Stimulated activated CD8-positive, alpha-beta memory T cell treated with anti-CD3 and anti-CD28 coated beads, Interleukin-12 subunit alpha, Interleukin-12 subunit beta, amount 100 ng/mL, for 1 hour (primary cell): ENCODE data around the gene CDKN2B-AS1.

Experiments
- DNase-seq: peaks from one replicate; pipeline ENCODE4 v3.0.0-alpha.2; 2020; ENCODE audit warnings: low read depth

Gene CDKN2B-AS1

DNA sequence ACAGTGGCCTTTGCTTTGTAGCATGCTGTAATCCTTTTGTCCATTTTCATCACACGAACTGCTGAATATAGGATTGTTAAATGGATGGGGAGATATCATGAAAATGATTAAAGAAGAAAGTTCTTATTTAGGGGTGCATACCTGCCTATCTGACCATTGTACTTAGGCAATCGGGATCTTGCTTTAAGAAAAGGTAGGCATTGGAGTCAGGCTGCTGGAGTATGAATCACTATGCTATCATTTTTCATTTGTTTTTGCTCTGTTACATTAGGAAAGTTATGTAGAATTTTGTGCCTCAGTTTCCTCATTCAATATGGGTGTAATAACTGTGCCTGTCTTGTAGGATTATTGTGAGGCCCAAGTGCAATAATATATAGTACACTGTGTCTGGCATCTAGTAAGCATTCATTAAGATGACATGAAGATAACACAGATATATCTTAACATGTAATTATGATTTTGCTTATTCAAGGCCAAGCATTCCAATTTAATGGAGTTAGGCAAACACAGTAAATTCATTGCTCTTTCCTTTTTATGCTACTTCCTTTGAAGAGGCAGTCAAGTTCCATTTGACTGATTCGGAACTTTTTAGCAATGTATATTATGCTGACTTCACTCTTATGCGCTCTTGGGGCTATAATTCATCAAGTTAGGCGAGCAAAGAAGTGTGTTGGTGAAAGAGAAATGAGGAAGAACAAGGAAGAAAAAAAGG is 124.4 kb downstream of the CDKN2B-AS1 start:
- DNase-seq = no peak

GRCh38 chr9:22119522-22120158 is 125.0 kb downstream of the CDKN2B-AS1 start:
- DNase-seq = no peak

- DNase-seq = no peak
Measured at GRCh38 chr9:22120159-22120549, 125.6 kb downstream of the CDKN2B-AS1 start.

DNA sequence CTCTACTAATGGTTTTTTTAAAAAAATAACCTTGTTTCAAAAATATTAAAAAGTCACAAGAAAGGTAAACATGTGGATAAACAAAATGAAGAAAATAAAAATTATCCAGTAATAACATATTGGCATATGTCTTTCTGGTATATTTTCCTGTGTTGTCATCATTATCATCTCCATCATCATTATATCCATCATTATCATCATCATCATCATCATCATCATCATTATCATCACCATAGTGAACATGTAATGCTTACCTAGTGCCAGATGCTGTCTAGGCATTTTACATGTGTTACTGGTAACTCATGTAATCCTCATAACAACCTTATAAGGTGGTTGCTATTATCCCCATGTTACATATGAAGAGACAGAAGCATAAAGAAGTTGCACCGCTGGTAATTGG is 126.0 kb downstream of the CDKN2B-AS1 start:
- DNase-seq = no peak

DNA sequence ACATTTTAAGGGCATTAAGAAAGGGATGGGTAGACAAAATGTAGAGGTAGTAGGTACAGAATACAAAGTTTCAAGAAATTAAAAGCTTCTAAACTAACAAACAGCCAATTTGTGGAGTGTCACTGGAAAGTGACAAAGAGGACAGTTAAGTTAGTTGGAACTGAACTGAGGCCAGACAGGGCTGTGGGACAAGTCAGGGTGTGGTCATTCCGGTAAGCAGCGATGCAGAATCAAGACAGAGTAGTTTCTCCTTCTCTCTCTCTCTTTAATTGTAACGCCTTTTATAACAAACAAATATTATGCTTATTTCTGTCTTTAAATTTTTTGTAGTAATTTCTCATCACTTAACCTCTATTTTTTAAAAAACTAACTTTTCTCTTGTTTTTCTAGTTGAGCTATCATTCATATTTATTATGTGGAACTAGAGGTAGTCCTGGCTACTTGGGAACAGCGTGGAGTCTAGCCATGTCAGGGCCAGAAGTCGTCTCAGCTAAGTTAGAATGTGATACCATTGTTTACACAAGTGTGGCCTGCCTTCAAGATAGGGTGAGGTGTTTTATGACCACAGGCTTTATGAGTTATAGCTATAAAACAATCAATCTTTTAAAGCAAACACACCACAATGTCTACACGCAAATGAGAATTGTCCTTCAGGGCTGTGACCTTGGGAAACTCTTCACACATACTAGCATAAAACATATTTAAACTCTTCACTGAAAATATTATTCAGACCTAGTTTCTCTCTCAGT is 129.8 kb downstream of the CDKN2B-AS1 start:
- DNase-seq = no peak

GRCh38 chr9:22129133-22129532 is 134.5 kb downstream of the CDKN2B-AS1 start:
- no peak for DNase-seq

DNA sequence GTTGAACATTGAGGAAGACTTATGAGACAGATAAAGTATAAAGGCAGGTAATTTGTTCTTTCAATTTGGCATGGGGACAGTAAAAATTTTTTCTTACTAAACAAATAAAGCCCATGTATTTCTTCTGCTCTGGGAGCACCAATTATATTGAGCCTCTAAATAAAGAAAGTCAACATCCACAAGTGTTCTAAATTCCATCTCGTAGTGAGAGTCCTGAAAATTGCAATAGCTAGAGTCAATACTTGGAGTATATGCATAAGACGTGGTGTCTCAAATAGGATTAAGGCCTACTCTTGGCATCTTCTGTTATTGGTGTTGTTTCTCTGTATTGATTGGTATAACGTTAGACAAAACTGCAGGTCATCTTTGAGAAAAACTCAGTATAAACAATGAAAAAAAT is 135.0 kb downstream of the CDKN2B-AS1 start:
- DNase-seq = no peak

DNA sequence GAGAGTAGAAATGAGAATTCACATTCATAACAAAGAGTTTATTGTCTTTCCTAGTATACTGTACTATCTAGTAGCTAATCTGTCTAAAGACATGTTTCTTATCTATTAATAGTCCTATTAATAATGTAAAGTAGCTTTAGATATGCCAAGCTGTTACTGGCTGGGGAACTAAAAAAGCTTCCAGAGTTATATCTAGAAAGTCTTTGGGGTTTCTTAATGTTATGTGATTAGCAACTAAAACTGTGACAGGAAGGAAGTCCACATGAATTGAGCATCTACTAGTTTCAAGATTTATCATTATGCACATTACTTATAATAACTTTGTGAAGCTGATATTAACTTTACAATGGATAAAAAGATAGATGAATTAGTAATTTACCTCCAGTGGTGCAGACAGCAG is 137.2 kb downstream of the CDKN2B-AS1 start:
- no peak for DNase-seq

DNA sequence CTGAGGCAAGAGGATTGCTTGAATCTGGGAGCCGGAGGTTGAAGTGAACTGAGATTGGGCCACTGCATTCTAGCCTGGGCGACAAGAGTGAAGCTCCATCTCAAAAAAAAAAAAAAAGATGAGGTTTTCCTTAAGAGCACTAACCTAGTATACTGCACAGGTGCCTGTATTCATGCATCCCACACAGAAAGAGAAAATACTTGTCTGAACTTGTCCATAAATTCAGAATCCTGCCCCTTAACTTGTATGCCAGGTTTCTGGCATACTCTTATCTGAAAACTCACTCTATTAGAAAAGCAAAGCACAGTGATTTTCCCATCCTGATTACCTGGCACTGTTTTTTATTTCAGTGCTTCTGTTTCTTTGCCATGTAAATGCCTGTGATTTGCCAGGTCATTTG is 139.8 kb downstream of the CDKN2B-AS1 start:
- DNase-seq = no peak

- no peak for DNase-seq
Measured at GRCh38 chr9:22136461-22137096, 142.0 kb downstream of the CDKN2B-AS1 start.

- DNase-seq = no peak
Measured at GRCh38 chr9:22138956-22139660, 144.5 kb downstream of the CDKN2B-AS1 start.

DNA sequence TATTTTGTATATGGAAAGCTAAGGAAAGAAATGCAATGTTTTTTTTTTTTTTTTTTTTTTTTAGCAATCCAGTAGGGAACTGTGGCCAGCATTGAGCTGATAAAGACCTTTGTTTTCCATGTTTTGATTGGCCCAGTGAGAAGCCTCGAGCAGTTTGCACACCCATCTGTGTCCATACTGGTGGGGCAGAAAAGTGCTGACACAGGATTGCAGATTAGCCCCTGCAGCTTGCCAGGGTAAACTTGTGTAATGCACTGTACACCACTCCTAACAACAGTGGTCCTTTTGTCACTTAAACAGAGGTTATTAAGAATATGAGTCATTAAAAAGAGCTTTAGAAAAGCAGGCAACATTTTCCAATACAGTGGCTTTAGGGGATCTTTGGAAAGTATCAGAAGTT is 147.3 kb downstream of the CDKN2B-AS1 start:
- no peak for DNase-seq

DNA sequence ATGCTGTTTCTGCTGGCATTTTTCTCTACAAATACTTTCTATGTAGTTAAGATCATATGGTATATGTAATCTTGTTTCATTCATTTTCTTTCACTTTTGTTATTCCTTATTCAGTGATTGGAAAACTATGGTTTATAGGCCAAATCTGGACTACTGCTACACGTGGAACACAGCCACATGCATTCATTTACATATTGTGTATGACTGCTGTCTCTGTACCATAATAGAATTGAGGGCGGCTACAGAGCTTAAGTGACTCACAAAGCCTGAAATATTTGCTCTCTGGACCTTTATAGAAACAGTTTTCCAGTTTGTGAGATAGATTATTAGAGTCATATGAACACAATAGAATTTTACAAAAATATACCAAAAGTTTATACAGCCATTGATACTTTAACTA is 148.1 kb downstream of the CDKN2B-AS1 start:
- no peak for DNase-seq

DNA sequence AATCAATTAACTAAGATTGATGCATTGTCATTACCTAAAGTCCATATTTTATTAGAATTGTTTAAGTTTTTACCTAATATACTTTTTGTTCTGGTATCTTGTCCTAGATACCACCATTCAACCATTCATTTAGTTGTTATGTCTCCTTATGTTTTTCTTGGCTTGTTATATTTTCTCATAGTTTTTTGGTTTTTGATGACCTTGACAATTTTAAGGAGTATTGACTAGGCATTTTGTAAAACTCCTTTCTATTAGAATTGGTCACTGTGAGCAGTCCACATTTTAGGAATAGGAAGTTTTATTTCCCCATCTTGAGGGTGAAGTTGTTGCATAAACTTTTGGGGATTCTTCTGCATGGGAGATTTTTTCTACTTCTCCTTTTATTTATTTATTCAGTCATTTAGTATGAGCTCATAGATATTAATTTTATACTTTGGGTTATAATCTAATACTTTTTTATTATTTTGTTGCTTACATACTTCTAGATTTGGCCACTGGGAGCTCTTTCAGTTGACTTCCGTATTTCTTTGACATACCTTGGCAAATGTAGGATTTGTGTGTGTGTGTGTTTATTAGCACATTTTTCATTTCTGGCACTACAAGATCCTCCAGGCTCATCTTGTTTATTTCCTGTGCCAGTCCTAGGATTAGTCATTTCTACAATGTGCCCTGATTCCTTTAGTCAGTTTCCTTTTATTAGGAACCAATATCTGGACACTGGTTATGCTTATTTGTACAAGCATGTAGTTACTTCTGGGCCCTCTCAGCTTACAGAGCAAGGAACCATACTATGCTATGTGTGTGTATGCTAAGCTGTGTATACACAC is 149.4 kb downstream of the CDKN2B-AS1 start:
- DNase-seq = no peak

DNA sequence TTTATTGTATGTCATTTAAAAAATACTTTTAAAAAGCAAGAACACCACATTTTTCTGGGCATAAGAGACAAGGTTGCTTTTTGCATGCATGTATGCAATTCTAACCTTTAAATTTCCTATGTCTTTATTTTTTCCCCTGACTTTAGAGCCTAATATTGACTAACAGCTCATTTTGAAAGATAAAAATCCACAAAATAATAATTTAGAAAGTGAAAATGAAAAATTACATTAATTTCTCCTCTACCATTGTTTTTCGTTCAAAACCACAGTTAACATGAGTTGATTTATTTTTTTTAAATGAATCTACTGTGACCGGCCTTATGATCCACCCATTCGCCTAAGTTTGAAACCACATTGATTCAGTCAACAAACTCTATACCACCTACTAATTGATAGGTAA is 152.0 kb downstream of the CDKN2B-AS1 start:
- DNase-seq = no peak

DNA sequence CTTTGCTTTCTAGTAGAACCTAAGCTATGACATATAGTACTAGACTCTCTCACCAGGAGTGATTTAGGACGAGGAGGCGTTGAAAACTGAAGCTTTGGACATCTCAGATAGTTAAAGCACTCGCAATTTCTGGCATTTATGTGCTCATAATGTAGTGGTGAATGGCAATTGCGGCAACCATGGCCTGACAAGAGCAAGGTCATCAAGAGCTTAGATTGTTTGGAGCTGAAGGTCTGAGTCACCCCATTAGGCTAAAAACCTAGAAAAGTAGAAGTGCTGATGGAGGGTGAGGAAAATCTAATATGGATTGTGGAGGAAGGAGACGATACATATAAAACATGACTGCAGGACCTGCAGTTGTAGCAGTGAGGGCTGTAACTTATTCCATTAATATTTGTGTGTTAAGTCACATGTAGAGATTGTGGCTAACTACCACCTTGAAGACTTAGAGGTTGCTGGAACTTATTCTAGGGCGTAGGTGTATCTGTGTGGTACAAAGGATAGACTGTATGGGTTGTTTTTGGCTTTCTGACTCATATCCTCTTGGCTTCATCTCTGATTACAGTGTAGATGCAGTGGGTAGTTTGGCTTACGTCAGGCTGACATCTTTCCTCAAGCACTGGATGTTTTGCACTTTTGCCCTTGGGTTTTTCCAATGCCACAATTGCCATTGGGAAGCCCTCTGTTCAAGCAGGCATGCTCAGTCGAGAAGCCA is 153.4 kb downstream of the CDKN2B-AS1 start:
- no peak for DNase-seq

DNA sequence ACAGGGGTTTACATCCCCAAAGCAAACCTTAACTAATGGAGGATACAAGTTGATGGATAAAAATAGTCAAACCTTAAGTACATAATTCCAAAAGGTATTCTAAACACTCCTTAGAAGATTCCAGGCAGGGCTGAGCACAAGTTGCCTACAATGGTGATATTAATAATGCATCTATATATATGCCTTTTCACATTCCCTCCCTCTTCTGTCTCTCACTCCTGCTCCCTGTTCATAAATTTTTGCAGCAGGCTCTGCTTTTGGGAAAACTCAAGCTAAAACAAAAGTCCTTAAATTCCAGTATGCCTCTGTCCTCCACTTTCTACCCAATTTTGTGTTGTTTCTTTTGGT is 153.9 kb downstream of the CDKN2B-AS1 start:
- DNase-seq = no peak

DNA sequence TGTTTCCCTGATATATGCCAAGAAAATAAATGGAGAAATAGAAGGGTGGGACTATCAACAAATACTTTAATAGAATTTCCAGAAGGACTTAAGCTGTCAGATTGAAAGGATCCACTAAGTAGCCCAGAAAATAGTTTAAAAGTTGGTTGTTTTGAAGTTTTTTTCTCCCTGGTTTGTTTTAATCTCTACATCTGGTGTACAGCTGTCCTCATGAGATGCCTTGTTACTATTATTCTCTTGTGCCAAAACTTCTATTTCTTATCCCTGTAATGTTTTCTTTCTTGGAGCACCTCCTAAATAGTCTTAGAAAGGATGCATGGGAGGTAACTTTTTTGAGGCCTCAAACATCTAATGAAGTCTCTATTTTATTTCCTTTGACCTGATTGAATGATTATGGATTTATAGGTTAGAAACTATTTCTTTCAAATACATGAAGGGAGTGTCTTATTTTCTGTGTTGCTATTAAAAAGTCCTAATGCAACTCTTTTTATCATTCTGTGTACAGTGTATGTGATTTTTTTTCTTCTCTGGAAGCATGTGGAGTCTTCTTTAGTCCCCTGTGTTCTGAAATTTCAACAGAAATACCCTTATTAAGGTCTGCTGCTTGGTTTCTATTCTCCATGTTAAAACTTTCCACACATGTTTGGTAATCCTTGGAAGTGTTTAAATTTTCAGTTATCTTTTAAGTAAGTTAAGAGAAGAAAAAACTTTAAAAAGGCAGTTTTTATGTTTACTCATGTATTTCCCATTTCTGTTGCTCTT is 154.5 kb downstream of the CDKN2B-AS1 start:
- no peak for DNase-seq

- no peak for DNase-seq
Measured at GRCh38 chr9:22154064-22154463, 159.5 kb downstream of the CDKN2B-AS1 start.

DNA sequence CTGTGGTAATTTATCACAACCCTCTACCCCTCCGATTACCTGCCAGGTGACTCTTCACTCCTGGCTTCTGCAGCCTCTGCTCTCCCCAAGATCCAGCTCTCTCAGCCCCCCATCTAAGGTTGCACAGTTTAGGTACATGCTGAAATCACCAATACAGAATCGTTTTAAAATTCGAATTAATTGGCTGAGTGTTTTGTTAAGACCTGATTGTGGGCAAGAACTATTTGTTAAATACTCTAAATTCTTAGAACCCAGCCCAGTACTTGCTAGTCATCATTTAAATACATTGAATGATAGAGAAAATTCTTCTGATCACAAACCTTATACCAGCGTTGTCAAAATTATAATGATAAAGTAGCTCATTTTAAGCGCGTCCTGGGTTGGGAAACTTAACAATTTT is 162.0 kb downstream of the CDKN2B-AS1 start:
- no peak for DNase-seq
